Mammary epithelial cell (primary cell): ENCODE data around the gene RBM12.

ENCODE experiments used
- CTCF ChIP-seq, 2 donors: IDR thresholded peaks in 1 of 2; conservative IDR thresholded peaks in 1 of 2; 2 replicates each; pipeline ENCODE4 v1.5.1; 2011 to 2012; ENCODE audit warnings: inconsistent platforms in 2 of 2, low read length in 2 of 2, mild to moderate bottlenecking in 2 of 2, control low read depth in 1 of 2, low read depth in 1 of 2; ENCODE audit not compliant: insufficient read depth in 1 of 2; ENCODE audit errors: extremely low read depth in 1 of 2
- EZH2 ChIP-seq: IDR thresholded peaks from 2 replicates; pipeline ENCODE4 v1.6.1; 2012; ENCODE audit warnings: low read length, inconsistent platforms, borderline replicate concordance

GRCh38 chr20:35603695-35604448, 60.8 kb downstream of the RBM12 start:
- TF ChIP-seq CTCF (conservative IDR thresholded peaks at IDR 0.05 in 1 of 2, IDR thresholded peaks at IDR 0.05 in 1 of 2; ENCODE audit: extremely low read depth in 1 of 2, insufficient read depth in 1 of 2, low read depth in 1 of 2, low read length in 2 of 2) (no peak), EZH2 (no peak)
